RWPE2 (cell line): ENCODE measurements around the gene SH2D1B.

Source experiments
- ATAC-seq: fragments of 200-7000 bp; cut with Tn5 transposase; 3 replicates; pipeline ENCODE4 v1.9.1; 2021; ENCODE audit warnings: low read depth
- DNase-seq: peaks from one replicate; pipeline ENCODE4 v3.0.0-alpha.2; 2020; ENCODE audit warnings: low spot score
- H3K27ac ChIP-seq: fragments of 450-650 bp; 2 replicates; pipeline ENCODE4 v1.5.1; 2017; ENCODE audit warnings: mild to moderate bottlenecking; ENCODE audit not compliant: poor library complexity, severe bottlenecking
- H3K27me3 ChIP-seq: fragments of 250-450 bp; sonication (Bioruptor Pico); 2 replicates; pipeline ENCODE4 v1.5.1; 2021; ENCODE audit warnings: mild to moderate bottlenecking, moderate library complexity; ENCODE audit not compliant: insufficient read depth, poor library complexity, severe bottlenecking
- H3K36me3 ChIP-seq: fragments of 250-450 bp; sonication (Bioruptor Pico); 2 replicates; pipeline ENCODE4 v1.5.1; 2020; ENCODE audit warnings: low read depth, mild to moderate bottlenecking, moderate library complexity
- H3K4me1 ChIP-seq: fragments of 250-450 bp; sonication (Bioruptor Pico); 2 replicates; pipeline ENCODE4 v1.5.1; 2021; ENCODE audit warnings: mild to moderate bottlenecking, moderate library complexity; ENCODE audit not compliant: insufficient read depth, poor library complexity, severe bottlenecking
- H3K4me3 ChIP-seq: fragments of 250-450 bp; sonication (Bioruptor Pico); 2 replicates; pipeline ENCODE4 v1.5.1; 2021; ENCODE audit warnings: mild to moderate bottlenecking, moderate library complexity; ENCODE audit not compliant: severe bottlenecking
- H3K9me3 ChIP-seq: fragments of 250-450 bp; sonication (Bioruptor Pico); 2 replicates; pipeline ENCODE4 v1.5.1; 2021; ENCODE audit warnings: mild to moderate bottlenecking, moderate library complexity; ENCODE audit not compliant: severe bottlenecking
- CTCF ChIP-seq: fragments of 450-650 bp; IDR thresholded peaks from one replicate; pipeline ENCODE4 v1.5.1; 2017; ENCODE audit warnings: mild to moderate bottlenecking, moderate library complexity; ENCODE audit not compliant: poor library complexity, severe bottlenecking

SH2D1B gene

GRCh38 chr1:162347281-162347680 is 64.7 kb downstream of the SH2D1B start:
- ATAC-seq (no peak), DNase-seq (no peak)
- H3K4me1 ChIP-seq = peaks cover 15% of the 10 kb centered on the region
- H3K27ac ChIP-seq = no peak overlapping the region
- H3K36me3 ChIP-seq = no peaks in the 10 kb centered on the region
- no peaks in the 10 kb centered on the region for H3K27me3 ChIP-seq
- no peaks in the 10 kb centered on the region for H3K9me3 ChIP-seq
- TF ChIP-seq CTCF = no peak
- H3K4me3 ChIP-seq = no peak overlapping the region
